ENCODE data around the gene FBXO24.

DNA sequence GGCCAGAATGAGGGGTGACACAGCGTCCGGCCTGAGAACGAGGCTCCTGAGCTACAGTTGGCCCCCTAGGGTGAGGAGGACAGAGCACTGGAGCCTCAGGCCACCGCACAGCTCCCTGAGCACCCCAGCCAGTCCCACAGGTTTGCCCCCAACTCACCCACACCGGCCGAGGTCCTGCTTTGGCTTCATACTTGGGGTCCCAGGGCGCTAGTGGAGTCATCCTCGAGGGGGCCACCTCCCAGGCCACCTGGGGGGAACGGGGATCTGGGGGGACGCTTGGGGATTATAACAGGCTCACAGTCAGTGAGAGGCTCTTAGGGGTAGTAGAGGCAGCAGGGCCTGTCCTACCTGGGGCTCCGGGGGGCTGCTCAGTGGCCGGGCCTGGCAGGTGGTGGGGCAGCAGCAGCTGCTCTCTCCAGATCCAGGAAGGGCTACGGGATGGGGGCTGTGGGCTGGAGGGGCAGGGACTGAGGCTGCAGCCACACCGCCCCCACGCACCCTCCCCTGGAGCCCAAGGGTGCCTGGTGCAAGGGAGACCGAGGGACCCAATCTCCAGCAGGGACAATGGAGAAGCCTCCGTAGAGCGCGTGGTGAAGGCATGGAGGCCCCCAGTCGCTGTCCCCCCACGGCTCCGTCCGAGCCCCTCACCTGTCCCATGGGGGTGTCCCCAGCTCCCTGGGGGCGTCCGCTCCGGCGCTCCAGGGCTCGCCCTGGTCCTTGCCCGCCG is 13.0 kb upstream of the FBXO24 start:
- TF ChIP-seq POLR2A (IDR thresholded peaks at IDR 0.05), result no peak
- TF ChIP-seq, protein P1, sequence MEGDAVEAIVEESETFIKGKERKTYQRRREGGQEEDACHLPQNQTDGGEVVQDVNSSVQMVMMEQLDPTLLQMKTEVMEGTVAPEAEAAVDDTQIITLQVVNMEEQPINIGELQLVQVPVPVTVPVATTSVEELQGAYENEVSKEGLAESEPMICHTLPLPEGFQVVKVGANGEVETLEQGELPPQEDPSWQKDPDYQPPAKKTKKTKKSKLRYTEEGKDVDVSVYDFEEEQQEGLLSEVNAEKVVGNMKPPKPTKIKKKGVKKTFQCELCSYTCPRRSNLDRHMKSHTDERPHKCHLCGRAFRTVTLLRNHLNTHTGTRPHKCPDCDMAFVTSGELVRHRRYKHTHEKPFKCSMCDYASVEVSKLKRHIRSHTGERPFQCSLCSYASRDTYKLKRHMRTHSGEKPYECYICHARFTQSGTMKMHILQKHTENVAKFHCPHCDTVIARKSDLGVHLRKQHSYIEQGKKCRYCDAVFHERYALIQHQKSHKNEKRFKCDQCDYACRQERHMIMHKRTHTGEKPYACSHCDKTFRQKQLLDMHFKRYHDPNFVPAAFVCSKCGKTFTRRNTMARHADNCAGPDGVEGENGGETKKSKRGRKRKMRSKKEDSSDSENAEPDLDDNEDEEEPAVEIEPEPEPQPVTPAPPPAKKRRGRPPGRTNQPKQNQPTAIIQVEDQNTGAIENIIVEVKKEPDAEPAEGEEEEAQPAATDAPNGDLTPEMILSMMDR (IDR thresholded peaks at IDR 0.05), result no peak
